Heart left ventricle (tissue), 13 donors: ENCODE data around the gene ARHGEF12.

Experiments used
- CTCF ChIP-seq, 12 donors: fragments of 200-600 bp; sonication (generic) in 4 of 12; IDR thresholded peaks; one replicate each; pipeline versions ENCODE4 v1.5.0 to v1.8.0; 2018 to 2022; ENCODE audit warnings: antibody characterized with exemption in 12 of 12, mild to moderate bottlenecking in 5 of 12
- POLR2A ChIP-seq, 2 donors: fragments of 450-650 bp; IDR thresholded peaks; one replicate each; pipeline ENCODE4 v1.6.1; 2017; ENCODE audit warnings: antibody characterized with exemption in 2 of 2, mild to moderate bottlenecking in 2 of 2, moderate library complexity in 2 of 2
- donor health status: ischemic (EF 13 %, LVEDD 7.1; RV severe dilation, severe dysfunction).
- donor health status: DM: no; HTN: yes; CAD: no.
- donor health status: DM: no; HTN: no; CAD: no.
- donor health status: ischemic (EF 25% LVEDD 6.9; RV normal size, moderate dysfunction).
- donor health status: ischemic (EF 25% LVEDD 5.7; RV mildly dilated, moderate dysfunction).
- donor health status: ischemic (EF 35%, LVEDD 5.7; RV mildly dilated, moderate dysfunction).
- donor health status: nonischemic (EF 11% LVEDD 7.7; RV severe dilation, severe dysfunction).
- donor health status: DM: yes; HTN: yes; CAD: no.
- donor health status: PGD.
- donor health status: ischemic (EF 29% LVEDD 5.4; RV normal size, mild dysfunction).
- donor health status: nonischemic (EF 23%, LVEDD 6.1; RV moderate dilation, normal function).

GRCh38 chr11:120388261-120388660 lies 52.0 kb downstream of the ARHGEF12 start:
- TF ChIP-seq CTCF (IDR thresholded peaks at IDR 0.05) (no peak), POLR2A (IDR thresholded peaks at IDR 0.05) (no peak)
